A673 (cell line): ENCODE data around the gene TAS1R1. TPM values are rescaled to one million over a fixed set of nuclear protein-coding genes. Genes with fewer than 3 reads are reported as not detected.

ENCODE experiments used
- BruUV-seq: library from RNA; stranded (reverse); fragments of 400-500 nt; replicated peaks from 2 replicates; lab custom pipeline; 2021; lab: Mats Ljungman, UMichigan
- CTCF ChIA-PET: fragments of 300-600 bp; sonication (Branson Sonifier 250); formaldehyde crosslinking; loops from one replicate; lab custom pipeline; 2022; ENCODE audit warnings: antibody characterized with exemption; lab: Charles Lee
- POLR2A ChIA-PET: fragments of 300-600 bp; sonication (Branson Sonifier 250); formaldehyde crosslinking; loops from one replicate; lab custom pipeline; 2022; ENCODE audit warnings: antibody characterized with exemption; ENCODE audit not compliant: low non-redundant PET; lab: Charles Lee
- DNase-seq: peaks from one replicate; pipeline ENCODE4 v3.0.0-alpha.2; 2015; ENCODE audit warnings: low spot score
- H3K27ac ChIP-seq: fragments of 200-600 bp; sonication (generic); 2 replicates; pipeline ENCODE4 v1.5.1; 2016; ENCODE audit warnings: mixed run types, low read depth, mild to moderate bottlenecking, mixed read lengths, antibody characterized with exemption, low read length; ENCODE audit not compliant: poor library complexity, severe bottlenecking
- H3K27me3 ChIP-seq: fragments of 200-600 bp; sonication (generic); replicated peaks from 2 replicates; pipeline ENCODE4 v1.6.1; 2017; ENCODE audit warnings: mixed run types, low read depth, mild to moderate bottlenecking, mixed read lengths, antibody characterized with exemption, low read length; ENCODE audit not compliant: insufficient read depth, poor library complexity
- H3K36me3 ChIP-seq: fragments of 200-600 bp; sonication (generic); 2 replicates; pipeline ENCODE4 v1.6.1; 2016; ENCODE audit warnings: mixed run types, mild to moderate bottlenecking, mixed read lengths, antibody characterized with exemption, low read length; ENCODE audit not compliant: insufficient read depth, poor library complexity, severe bottlenecking
- H3K4me1 ChIP-seq: fragments of 200-600 bp; sonication (generic); 2 replicates; pipeline ENCODE4 v1.6.1; 2017; ENCODE audit warnings: mixed run types, mild to moderate bottlenecking, mixed read lengths, antibody characterized with exemption, low read length; ENCODE audit not compliant: insufficient read depth, poor library complexity, severe bottlenecking
- H3K4me3 ChIP-seq: fragments of 200-600 bp; sonication (generic); 2 replicates; pipeline ENCODE4 v1.5.1; 2016; ENCODE audit warnings: low read depth, mixed run types, mild to moderate bottlenecking, mixed read lengths, low read length; ENCODE audit not compliant: poor library complexity, severe bottlenecking
- H3K9me3 ChIP-seq: fragments of 200-600 bp; sonication (generic); 2 replicates; pipeline ENCODE4 v1.6.1; 2016; ENCODE audit warnings: mixed run types, low read depth, mild to moderate bottlenecking, mixed read lengths, antibody characterized with exemption, low read length; ENCODE audit not compliant: poor library complexity, severe bottlenecking
- EZH2 ChIP-seq: fragments of 200-600 bp; sonication (generic); IDR thresholded peaks from 2 replicates; pipeline ENCODE4 v1.6.1; 2017; ENCODE audit warnings: borderline replicate concordance, low read depth, mild to moderate bottlenecking, mixed read lengths, antibody characterized with exemption, low read length; ENCODE audit not compliant: poor library complexity, severe bottlenecking
- intact Hi-C: fragments of 100-400 bp; cut with micrococcal nuclease; formaldehyde crosslinking; loops from one replicate; pipeline ENCODE4 v1.10.0; 2022; ENCODE audit not compliant: unreplicated experiment
- total RNA-seq: library from RNA; stranded (reverse); gene quantifications from 2 replicates; pipeline ENCODE4 v1.2.3, GENCODE V29; 2021
- TF ChIP-seq, protein P1 (sequence below): fragments of 300-800, 200-600 bp; sonication (generic); conservative IDR thresholded peaks from 2 replicates; pipeline ENCODE4 v1.5.1; 2017; ENCODE audit warnings: low read depth, mild to moderate bottlenecking, antibody characterized with exemption, low read length, moderate library complexity, mixed read lengths

Gene TAS1R1
- total RNA-seq, 1 experiment from 2014 or later, result not detected

- TF ChIP-seq EZH2, result no peak
- TF ChIP-seq, protein P1, sequence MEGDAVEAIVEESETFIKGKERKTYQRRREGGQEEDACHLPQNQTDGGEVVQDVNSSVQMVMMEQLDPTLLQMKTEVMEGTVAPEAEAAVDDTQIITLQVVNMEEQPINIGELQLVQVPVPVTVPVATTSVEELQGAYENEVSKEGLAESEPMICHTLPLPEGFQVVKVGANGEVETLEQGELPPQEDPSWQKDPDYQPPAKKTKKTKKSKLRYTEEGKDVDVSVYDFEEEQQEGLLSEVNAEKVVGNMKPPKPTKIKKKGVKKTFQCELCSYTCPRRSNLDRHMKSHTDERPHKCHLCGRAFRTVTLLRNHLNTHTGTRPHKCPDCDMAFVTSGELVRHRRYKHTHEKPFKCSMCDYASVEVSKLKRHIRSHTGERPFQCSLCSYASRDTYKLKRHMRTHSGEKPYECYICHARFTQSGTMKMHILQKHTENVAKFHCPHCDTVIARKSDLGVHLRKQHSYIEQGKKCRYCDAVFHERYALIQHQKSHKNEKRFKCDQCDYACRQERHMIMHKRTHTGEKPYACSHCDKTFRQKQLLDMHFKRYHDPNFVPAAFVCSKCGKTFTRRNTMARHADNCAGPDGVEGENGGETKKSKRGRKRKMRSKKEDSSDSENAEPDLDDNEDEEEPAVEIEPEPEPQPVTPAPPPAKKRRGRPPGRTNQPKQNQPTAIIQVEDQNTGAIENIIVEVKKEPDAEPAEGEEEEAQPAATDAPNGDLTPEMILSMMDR, result no peak
- BruUV-seq, result no TSS peak
- ChIA-PET POLR2A (no interaction called here), CTCF (no interaction called here)
- Histone ChIP-seq H3K36me3 (peaks cover 57% of the 10 kb centered on the region), H3K4me1 (no peaks in the 10 kb centered on the region), H3K4me3 (no peak overlapping the region), H3K27ac (no peak overlapping the region), H3K9me3 (no peaks in the 10 kb centered on the region), H3K27me3 (no peaks in the 10 kb centered on the region)
- no peak for DNase-seq
- intact Hi-C loops, result no loop called here
These were observed 41.2 kb downstream of the TAS1R1 start for GRCh38 chr1:6596351-6596750.

DNA sequence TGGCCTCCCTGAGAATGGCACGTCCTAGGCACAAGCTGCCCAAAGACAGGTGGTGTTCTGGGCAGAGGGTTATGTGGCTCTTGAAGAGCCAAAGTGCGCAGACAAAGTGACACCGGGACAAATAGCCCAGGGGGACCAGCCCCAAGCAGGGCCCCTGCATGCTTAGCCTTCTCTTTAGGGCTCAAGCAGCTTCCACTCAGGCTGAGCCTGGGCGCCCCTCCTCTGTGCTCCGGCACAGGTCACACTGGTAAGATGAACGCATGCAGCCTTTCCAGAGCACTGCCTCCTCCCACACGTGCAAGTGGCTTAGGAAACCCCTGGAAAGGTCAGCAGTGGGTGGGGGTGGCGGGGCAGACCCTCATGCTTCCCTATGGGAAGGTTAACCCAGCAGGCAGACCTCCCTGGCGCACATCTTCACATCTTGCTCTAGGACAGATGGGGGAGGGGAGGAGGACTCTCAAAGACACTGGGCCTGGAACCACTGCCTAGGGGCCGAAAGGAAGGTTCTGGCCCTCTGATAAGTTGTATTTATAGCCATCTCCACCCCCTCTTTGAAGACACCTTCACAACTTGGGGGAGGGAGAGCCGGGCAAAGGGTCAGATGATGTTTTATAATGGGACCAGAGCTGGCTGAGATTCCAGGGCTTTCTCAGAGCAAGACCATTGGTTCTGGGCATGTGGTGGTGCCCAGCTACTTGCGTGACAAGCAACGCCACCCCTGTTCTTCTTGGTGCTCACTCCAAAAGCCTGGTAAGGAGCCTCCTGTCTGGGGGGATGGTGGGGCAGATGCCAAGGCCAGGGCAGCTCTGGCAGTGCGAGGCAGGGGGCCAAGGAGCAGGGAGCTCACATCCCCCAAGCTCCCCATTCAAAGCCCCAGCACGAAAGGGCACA, 42.0 kb downstream of the TAS1R1 start:
- DNase-seq, result no peak
- TF ChIP-seq EZH2, result no peak
- TF ChIP-seq, protein P1, result no peak
- CTCF ChIA-PET, result no interaction called here
- Histone ChIP-seq H3K4me3 (no peak overlapping the region), H3K4me1 (no peaks in the 10 kb centered on the region), H3K27ac (no peak overlapping the region), H3K36me3 (peaks cover 57% of the 10 kb centered on the region), H3K9me3 (no peaks in the 10 kb centered on the region), H3K27me3 (no peaks in the 10 kb centered on the region)
- POLR2A ChIA-PET, result no interaction called here
- intact Hi-C loops, result no loop called here
- BruUV-seq, result no TSS peak

GRCh38 chr1:6597777-6598131, 42.6 kb downstream of the TAS1R1 start:
- peaks cover 56% of the 10 kb centered on the region for H3K36me3 ChIP-seq
- CTCF ChIA-PET, result no interaction called here
- BruUV-seq, result no TSS peak

More at GRCh38 chr1:6597777-6598131, 42.6 kb downstream of the TAS1R1 start:
- Histone ChIP-seq H3K9me3 (no peaks in the 10 kb centered on the region), H3K4me3 (no peak overlapping the region), H3K27ac (no peak overlapping the region), H3K4me1 (no peaks in the 10 kb centered on the region), H3K27me3 (no peaks in the 10 kb centered on the region)
- POLR2A ChIA-PET, result no interaction called here
- TF ChIP-seq, protein P1, result no peak
- TF ChIP-seq EZH2, result no peak
- no peak for DNase-seq
- intact Hi-C loops, result no loop called here
